NCI-H2227 treated with DMSO at 0.1 percent for 48 hours (cell line): ENCODE measurements around the gene EIF5.

Source experiments
- DNase-seq: peaks from one replicate; lab custom pipeline; 2025; lab: John Stamatoyannopoulos, UW

EIF5 gene

GRCh38 chr14:103310576-103311095 lies 23.4 kb upstream of the EIF5 start:
- no peak for DNase-seq

GRCh38 chr14:103311171-103311997 lies 22.7 kb upstream of the EIF5 start:
- DNase-seq, result no peak

- DNase-seq, result no peak
These were observed 21.9 kb upstream of the EIF5 start for GRCh38 chr14:103312006-103312635.

GRCh38 chr14:103313704-103314103 lies 20.3 kb upstream of the EIF5 start:
- no peak for DNase-seq

GRCh38 chr14:103314496-103315277 lies 19.4 kb upstream of the EIF5 start:
- no peak for DNase-seq

GRCh38 chr14:103315351-103315911 lies 18.6 kb upstream of the EIF5 start:
- no peak for DNase-seq

- DNase-seq, result no peak
These were observed 18.1 kb upstream of the EIF5 start for GRCh38 chr14:103315941-103316340.

GRCh38 chr14:103316721-103317121 lies 17.3 kb upstream of the EIF5 start:
- no peak for DNase-seq

GRCh38 chr14:103317251-103317650 lies 16.8 kb upstream of the EIF5 start:
- DNase-seq, result no peak

- DNase-seq, result no peak
These were observed 16.0 kb upstream of the EIF5 start for GRCh38 chr14:103317976-103318580.

- no peak for DNase-seq
These were observed 15.2 kb upstream of the EIF5 start for GRCh38 chr14:103318750-103319419.

GRCh38 chr14:103319422-103319821 lies 14.6 kb upstream of the EIF5 start:
- DNase-seq, result no peak

GRCh38 chr14:103326078-103326477 lies 8.0 kb upstream of the EIF5 start:
- DNase-seq, result no peak

- no peak for DNase-seq
These were observed 5.1 kb upstream of the EIF5 start for GRCh38 chr14:103328941-103329340.

- peak; percentile 6 for DNase-seq
These were observed 4.4 kb upstream of the EIF5 start for GRCh38 chr14:103329401-103330347.

- DNase-seq, result no peak
These were observed 3.5 kb upstream of the EIF5 start for GRCh38 chr14:103330536-103330935.

GRCh38 chr14:103332143-103332919 lies 1.7 kb upstream of the EIF5 start:
- peak; percentile 17 for DNase-seq

- peak; percentile 64 for DNase-seq
These were observed 896 bp downstream of the EIF5 start for GRCh38 chr14:103334644-103335622.
